Keratinocyte (primary cell): ENCODE measurements around the gene PHLPP1.

Source experiments
- CTCF ChIP-seq, 3 experiments: IDR thresholded peaks in 1 of 3; conservative IDR thresholded peaks in 1 of 3; optimal IDR thresholded peaks in 1 of 3; 2 replicates in 2 of 3; 3 replicates in 1 of 3; pipeline versions ENCODE3 to v1.5.1; 2011; ENCODE audit warnings: low read length in 3 of 3, mild to moderate bottlenecking in 3 of 3, moderate library complexity in 2 of 3, control low read depth in 1 of 3, inconsistent platforms in 1 of 3; ENCODE audit not compliant: insufficient read depth in 2 of 3; ENCODE audit errors: extremely low read depth in 1 of 3
- EZH2 ChIP-seq: IDR thresholded peaks from one replicate; pipeline ENCODE4 v1.6.1; 2012; ENCODE audit warnings: inconsistent platforms, mild to moderate bottlenecking, low read length, moderate library complexity

DNA sequence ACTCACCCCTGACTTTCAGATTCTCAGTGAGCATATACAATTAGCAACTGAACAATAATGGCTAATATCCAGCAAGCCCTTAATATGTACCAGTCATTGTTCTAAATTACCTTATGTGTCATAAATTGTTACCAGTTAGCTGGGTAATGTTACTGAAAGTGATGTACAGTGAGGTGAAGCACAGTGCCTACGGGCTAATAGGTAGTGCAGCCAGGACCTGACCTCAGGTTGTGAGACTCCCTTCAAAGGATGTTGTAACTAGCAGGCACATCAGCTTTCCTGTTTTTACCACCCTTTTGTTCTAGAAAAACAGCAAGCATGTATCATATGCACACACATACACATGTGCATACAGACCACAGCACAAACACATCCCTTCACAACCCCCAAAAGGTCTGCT is 258.3 kb downstream of the PHLPP1 start:
- TF ChIP-seq CTCF (optimal IDR thresholded peaks at IDR 0.05 in 1 of 3, IDR thresholded peaks at IDR 0.05 in 1 of 3, conservative IDR thresholded peaks at IDR 0.05 in 1 of 3; ENCODE audit: extremely low read depth in 1 of 3, insufficient read depth in 2 of 3, low read length in 3 of 3) (no peak), EZH2 (no peak)
